Dedifferentiated amniotic fluid mesenchymal stem cell (primary cell): ENCODE results near the gene MPC1.

ENCODE experiments used
- DNase-seq: peaks from one replicate; pipeline ENCODE4 v3.0.0-alpha.2; 2016; ENCODE audit errors: extremely low spot score

The MPC1 gene

DNA sequence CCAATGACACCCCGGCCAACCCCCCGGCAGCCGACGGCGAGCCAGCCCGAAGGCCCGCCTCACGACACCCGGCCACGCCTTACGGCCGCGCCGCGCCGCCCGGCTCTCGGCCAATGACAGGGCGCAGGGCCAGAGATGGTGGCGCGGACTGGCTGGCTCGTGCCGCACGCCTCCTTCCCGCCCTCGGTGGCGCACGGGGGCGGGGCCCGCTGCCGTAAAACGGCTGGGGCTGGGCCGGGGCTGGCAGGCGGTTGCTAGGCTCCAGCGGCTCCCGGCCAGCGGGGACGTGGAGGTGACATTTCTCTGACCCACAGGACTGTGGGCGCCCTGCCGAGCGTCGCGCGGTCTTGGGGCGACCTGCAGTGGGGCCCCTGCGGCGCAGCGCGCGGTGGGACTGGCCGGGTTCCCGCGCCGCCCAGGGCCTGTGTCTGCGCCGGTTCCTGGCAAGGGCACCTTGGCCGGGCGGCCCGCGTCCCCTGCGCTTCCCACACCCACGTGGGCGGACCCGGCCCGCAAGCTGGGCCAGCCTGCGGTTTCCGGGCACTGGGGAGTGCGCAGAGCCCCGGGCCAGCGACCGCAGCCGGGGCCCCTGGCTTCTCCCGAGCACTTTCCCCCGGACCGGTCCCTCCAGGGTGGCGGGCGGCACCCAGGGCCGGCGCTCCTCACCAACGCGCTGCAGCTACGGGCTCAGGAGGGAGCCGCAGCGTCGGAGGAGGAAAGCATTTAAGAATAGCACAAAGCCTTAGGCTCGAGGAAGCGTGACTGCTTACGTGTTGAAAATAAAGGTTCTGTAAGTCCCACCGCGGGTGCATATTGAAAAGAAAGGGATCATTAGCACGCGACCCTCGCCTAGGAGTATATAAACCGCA, at the start of gene MPC1:
Gene MPC1, minus strand, starts transcription at position 8 of the 869 bp plus-strand sequence. CDS start 64 bp downstream, outside the sequence.
- peak; percentile 92 for DNase-seq

DNA sequence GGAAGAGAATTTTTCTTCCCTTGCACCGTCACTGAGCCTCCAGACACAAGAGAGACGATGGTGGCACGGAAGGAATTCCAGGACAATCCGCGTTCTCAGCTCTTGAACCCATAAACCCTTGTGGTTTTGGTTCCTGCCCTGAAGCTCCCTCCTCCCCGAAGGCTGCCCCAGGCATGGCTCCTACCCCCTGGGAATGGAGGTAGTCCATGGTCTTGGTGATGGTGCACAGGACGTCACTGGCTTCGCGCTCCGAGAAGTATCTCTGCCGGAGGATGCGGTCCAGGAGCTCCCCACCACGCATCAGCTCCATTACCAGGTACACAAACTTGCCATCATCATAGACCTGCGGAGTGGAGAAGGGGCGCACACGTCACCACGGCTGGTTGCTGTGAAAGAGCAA, 47.5 kb upstream of the MPC1 start:
- DNase-seq, result no peak

GRCh38 chr6:166424431-166424830, 41.7 kb upstream of the MPC1 start:
- DNase-seq, result no peak

- no peak for DNase-seq
Observed at GRCh38 chr6:166423781-166424180, 41.0 kb upstream of the MPC1 start.

DNA sequence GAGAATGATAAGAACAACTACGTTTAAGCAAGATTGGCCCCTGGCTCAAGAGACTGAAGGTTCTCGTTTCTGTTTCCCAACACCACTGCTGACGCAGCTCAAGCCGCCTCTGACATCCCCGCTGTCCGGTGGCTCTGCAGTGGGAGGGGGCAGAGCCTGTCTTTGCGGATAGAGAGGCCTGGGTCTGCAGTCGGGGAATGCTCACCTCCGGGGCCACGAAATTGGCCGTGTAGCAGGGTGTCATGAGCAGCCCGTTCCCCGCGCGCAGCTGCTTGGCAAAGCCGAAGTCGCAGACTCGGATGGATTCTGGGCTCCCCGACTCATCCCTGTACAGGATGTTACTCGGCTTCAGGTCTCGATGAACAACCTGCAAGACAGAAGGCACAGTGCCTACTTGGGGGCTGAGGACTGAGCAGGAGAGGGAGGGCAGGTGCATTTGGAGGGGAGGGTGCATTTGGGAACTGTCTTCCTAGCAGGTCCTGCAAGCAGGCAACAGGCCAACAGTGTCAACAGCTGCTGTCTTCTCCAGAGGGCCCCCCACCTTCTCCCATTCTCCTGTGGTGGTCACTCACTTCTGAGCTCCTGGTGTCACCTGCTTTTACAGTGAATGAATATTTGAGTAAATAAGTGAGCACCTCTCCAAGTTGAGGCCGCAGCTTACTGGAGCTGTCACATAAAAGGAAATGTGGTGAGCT, 40.5 kb upstream of the MPC1 start:
- DNase-seq, result no peak

- no peak for DNase-seq
Observed at GRCh38 chr6:166422201-166422940, 39.6 kb upstream of the MPC1 start.

DNA sequence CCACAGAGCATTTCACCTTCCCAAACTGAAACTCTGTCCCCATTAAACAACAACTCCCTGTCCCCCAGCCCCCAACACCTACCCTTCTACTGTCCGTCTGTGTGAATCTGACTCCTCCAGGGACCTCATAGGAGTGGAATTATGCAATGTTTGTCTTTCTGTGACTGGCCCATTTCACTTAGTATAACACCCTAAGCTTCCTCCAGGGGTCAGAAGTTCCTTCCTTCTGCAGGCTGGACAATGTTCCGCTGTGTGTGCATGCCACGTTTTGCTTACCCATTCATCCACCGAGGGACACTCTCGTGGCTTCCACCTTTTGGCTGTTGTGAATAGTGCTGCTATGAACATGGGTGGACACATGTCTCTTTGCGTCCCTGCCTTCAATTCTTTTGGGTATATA, 37.6 kb upstream of the MPC1 start:
- DNase-seq, result no peak

GRCh38 chr6:166419717-166420116, 37.0 kb upstream of the MPC1 start:
- no peak for DNase-seq

DNA sequence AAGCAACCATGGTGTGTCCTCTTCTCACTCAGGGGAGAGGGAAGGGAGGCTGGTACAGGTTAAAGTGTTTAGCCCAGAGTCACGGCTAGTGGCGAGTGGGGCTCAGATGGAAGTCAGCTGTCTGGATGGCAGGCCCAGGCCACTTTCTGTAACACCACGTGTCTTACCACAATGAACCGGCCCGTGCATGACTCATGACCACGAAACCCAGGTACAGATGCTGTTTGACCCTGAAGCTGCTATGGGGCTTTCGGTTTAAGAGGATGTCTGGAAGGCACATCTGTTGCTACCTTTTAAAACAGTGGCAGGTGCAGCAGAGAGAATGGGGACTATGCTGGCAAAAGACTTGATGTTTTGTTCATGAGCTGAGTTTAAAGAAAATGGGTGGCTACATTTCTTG, 36.5 kb upstream of the MPC1 start:
- no peak for DNase-seq

- DNase-seq, result no peak
Observed at GRCh38 chr6:166418691-166419143, 36.0 kb upstream of the MPC1 start.

- DNase-seq, result no peak
Observed at GRCh38 chr6:166417285-166417691, 34.5 kb upstream of the MPC1 start.

GRCh38 chr6:166415833-166416347, 33.1 kb upstream of the MPC1 start:
- no peak for DNase-seq

- no peak for DNase-seq
Observed at GRCh38 chr6:166415306-166415705, 32.6 kb upstream of the MPC1 start.

DNA sequence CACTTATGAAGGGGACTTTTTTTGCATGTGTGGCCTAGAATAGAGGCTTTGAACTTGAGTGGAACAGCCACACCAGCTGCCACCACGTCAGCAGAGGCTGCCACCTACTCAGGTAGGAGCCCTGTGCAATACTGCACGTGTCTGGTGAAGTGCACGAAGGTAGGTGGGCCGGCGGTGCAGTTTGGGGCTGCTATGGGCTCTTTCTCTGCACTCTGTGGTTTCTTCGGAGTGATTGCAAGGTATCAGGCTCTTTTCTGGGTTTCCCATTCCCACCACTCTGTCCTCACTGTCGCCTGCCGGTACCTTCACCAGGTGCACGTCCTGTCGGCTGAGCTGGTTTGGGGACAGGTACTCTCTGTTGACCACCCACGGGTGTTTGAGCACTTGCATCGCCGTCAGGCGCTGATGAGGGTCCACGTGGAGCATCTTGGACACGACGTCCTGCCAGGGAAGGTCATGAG, 30.8 kb upstream of the MPC1 start:
- no peak for DNase-seq

- DNase-seq, result no peak
Observed at GRCh38 chr6:166412911-166413384, 30.2 kb upstream of the MPC1 start.

DNA sequence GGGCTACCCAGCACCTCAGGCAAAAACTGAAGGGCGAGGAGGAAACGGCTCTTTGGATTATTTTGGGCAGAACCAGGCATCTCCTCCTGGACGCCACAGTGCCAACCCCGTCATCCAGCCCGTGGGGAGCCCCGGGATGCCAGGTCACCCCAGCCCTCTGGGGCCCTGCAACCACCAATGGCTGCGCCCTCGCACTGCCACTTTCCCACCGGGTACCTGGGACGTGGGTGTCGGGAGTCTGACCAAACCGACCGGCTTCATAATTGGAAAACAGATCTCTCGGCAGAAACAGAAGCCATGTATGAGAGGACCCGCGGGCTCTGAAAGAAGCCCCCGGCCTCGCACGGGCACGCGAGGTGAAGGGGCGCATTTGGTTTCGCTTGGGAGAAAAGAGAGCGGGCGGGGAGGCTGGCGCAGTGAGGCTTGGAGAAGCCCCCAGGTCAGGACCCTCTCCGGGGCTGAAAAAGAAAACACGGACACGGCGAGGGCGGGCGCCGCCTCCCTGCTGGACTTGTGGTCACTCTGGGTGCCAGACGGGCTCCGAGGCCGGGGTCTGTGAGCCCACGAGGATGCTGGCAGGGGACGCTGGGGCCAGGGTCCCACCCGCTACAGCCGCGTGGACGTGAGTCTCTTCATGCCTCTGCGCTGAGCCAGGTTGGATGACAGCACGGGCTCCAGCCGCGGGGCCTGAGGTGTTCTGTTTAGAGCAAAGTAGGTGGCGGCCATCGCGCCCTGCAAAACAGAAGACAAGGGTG, 29.6 kb upstream of the MPC1 start:
- DNase-seq, result no peak

- DNase-seq, result no peak
Observed at GRCh38 chr6:166411721-166412151, 29.0 kb upstream of the MPC1 start.

GRCh38 chr6:166411271-166411670, 28.5 kb upstream of the MPC1 start:
- DNase-seq, result no peak

DNA sequence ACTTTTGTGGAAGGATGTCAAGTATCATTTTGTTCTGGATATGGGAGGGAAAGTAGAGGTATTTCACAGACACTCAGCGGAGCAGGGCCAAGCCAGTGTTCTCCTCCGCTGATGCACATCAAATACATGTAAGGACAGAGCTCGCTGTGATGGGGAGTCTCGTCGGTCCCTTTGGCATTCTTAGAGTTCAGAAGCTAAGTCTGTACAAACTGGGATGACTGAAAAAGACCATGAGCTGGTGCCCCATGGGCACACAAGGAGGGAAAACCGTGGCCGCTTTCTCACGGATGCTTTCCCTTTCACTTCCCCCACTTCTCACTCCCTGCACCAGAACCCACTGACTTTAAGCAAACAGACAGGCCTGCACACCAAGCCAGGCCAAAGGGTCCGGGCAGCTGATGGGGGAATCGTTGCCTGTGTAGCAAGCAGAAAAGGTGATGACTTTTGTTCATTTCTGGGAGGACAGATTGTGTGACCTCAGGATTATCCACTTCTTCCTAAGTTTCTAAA, 27.7 kb upstream of the MPC1 start:
- no peak for DNase-seq

DNA sequence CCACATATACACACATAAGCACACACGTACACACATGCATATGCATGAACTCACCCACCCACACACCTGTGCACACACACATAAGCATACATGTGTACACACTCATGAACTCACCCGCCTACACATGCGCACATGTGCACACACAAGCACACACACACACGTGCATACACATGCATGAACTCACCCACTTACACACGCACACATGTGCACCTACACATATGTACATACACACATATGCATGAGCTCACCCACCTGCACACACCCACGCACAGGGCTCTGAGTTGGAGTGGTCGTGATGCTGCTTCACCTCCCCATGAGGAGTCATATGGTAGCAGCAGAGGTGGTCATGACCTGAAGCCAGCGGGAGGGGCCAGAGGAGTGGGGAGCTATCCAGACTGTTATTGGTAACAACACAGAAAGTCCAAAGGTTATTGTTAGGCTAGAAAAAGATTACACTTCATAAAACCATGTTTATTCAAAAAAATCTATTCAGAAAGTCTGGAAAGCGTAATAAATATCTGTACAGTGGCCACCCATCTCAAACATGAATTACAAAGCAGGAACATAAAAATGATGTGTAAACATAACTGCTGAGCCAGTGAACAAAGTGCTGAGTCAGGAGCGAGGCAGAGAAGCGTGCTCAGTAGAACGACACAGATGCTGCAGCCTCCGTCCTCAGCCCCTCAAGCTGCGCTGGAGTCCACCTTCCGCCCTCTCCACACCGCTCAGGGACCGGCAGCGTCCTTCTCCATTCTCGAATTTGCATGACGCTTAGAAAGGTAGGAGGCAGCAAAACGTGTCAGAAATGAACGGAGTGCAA, 26.4 kb upstream of the MPC1 start:
- DNase-seq, result no peak
